ENCODE data around the gene MPG.

- TF ChIP-seq POLR2AphosphoS5 (IDR thresholded peaks at IDR 0.05) = no peak
- TF ChIP-seq CTCF (IDR thresholded peaks at IDR 0.05) = no peak
- no peak for TF ChIP-seq POLR2A (IDR thresholded peaks at IDR 0.05)
These were observed 55.7 kb downstream of the MPG start for GRCh38 chr16:133716-134115.
